A172 (cell line): Measurements from ENCODE around the gene DOCK7. TPM values are rescaled to one million over a fixed set of nuclear protein-coding genes. Genes with fewer than 3 reads are reported as not detected.
"Not testable (repeated sequence)": the region's sequence is repeated elsewhere in the genome, so short reads cannot be mapped to it uniquely, and the experiment has no call there.

Experiments
- DNase-seq: peaks from one replicate; pipeline ENCODE4 v3.0.0-alpha.2; 2015; ENCODE audit warnings: low spot score
- total RNA-seq: library from RNA; depleted of rRNA; stranded (reverse); fragments of >200 nt; shearing (Covaris generic); gene quantifications from 2 replicates; pipeline ENCODE4 v1.2.3, GENCODE V29; 2014

The DOCK7 gene
- total RNA-seq, 1 experiment from 2014 or later, result 70.2 TPM

DNA sequence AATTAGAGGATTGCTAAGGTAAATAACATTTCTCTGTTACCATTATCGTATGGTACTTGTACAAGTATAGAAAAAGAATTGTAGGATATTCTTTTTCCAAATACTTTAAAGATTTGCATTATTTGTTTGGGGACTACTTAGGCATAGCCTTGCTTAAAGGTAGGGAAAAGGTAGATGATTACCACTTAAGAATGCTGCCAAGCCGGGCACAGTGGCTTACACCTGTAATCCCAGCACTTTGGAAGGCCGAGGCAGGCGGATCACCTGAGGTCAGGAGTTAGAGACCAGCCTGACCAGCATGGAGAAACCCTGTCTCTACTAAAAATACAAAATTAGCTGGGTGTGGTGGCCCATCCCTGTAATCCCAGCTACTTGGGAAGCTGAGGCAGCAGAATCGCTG is 10.0 kb upstream of the DOCK7 start:
- DNase-seq, result not testable (repeated sequence)

DNA sequence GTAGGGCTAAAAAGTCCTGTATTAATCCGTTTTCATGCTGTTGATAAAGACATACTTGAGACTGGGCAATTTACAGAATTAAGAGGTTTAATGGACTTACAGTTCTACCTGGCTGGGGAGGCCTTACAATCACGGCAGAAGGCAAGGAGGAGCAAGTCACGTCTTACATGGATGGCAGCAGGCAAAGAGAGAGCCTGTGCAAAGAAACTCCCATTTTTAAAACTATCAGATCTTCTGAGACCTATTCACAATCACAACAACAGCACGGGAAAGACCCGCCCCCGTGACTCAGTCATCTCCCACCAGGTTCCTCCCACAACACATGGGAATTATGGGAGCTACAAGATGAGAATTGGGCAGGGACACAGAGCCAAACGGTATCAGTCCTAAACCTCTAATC is 6.3 kb upstream of the DOCK7 start:
- not testable (repeated sequence) for DNase-seq

DNA sequence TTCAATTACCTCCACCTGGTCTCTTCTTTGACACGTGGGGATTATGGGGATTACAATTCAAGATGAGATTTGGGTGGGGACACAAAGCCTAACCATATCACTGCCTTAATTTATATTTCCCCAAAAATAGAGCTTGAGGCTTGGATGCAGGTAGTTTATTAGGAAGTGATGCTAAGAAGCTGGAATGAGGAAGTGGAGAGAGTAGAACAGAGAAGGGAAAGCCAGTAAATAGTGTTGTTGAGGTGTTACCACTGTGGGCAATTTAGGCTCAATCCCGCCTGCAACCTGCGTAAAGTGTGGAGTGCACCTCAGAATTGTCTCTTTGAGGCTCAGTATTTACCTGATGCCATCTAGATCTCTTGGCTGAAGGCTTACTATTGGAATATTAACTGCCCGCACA is 4.9 kb upstream of the DOCK7 start:
- DNase-seq, result no peak

DNA sequence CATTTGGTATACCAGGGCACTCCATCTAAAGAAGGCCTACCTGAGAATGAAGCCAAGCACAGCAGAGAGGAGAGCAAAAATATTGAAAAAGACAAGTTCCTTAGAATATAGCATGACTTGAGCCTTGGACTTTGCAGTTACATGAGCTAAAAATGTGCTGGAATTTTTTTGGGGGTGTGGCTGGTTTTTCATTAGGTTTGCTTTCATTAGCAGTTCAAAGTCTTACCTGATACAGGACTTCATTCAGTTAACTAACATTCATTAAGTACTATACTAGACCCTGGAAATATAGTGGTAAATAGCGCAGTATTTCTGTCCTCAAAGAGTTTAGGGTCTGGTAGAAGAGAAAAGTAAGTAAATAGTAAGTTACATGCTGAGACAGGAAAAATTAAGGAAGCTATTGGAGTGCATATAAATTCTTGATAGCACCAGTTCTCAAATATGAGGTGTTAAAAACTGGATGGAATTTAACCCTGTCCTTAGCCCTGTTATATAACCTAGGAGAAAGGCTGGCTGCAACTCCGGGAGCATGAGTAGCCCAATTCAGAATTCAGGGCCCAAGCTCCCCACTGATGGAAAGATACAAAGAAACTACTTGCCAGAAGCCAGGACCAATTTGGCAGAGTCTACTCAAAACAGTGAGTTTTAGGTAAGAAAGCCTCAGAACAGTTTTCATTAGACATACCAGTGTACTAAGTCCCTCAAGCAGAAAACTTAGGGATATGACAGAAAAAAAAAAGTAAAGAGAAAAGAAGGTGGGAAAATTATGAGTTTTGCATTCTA is 3.1 kb upstream of the DOCK7 start:
- no peak for DNase-seq

DNA sequence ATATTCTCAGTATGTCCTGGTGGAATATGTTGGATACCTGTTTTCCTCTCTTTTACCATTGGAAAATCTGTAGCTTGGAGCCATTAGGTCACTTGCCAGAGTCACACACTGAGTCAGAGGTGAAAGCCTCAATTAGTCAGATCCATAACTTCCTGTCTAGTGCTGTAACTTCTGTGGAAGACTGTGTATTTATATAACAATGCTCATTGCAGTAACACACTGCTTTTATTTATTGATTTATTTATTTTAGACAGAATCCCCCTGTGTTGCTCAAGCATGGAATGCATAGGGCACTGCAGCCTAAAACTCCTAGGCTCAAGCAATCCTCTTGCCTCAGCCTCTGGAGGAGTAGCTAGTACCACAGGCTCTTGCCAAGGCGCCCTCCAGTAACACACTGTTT is 1.3 kb upstream of the DOCK7 start:
- peak; percentile 50 for DNase-seq

DNA sequence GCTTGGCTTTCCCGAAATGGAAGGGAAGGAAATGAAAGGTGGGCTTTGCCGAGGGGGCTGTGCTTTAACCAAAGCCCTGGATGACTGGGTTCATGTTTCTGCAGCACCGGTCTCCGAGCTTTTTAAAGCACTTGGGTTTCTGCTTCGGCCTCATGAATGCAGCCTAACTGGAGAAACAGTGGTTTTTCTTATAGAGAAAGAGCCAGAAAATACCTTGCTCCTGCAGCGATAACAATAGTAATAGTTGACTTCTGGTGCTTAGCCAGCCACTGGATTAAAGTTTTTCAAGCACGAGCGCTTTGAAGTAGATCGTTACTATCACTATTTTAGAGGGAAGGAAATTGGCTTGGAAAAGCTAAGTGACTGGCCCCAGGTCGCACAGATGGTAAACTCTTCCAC is 500 bp upstream of the DOCK7 start:
- peak; percentile 6 for DNase-seq

DNA sequence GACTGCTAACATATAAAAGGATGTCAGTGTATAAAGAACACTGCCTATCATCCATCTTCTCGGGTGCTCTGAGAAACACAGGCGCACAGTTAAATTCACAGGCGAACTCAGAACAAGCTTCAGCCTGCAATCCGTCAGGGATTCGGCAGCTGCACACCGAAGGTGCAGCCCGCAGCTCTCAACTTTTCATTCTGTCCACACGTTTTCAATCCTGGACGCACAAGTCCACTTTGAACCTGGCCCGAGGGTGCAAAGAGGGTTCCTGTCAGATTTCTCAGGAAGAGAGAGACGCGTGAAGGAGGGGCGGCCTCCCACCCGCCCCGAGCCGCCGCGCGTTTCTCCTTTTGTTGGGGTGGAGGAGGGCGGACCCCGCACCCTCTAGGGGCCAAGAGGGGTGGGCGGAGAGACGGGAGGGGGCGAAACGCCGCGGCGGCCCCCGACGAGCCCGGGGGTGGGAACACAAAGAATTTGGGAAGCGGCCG is 724 bp downstream of the DOCK7 start:
- peak; percentile 18 for DNase-seq

DNA sequence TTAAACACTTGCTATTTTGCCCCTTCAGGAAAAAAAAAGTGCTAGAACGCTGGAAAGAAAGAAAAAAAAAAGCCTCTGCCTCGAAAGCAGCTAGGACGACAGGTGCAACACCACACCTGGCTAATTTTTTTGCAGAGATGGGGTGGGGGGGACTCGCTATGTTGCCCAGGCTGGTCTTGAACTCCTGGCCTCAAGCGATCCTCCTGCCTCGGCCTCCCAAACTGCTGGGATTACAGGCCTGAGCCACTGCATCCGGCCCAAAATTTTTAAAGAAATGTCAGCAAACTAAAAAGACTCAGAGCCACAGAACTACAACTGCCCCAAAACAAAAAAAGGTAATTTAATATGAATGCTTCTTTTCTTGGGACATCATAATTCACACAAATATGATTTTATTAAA is 1.4 kb downstream of the DOCK7 start:
- no peak for DNase-seq

DNA sequence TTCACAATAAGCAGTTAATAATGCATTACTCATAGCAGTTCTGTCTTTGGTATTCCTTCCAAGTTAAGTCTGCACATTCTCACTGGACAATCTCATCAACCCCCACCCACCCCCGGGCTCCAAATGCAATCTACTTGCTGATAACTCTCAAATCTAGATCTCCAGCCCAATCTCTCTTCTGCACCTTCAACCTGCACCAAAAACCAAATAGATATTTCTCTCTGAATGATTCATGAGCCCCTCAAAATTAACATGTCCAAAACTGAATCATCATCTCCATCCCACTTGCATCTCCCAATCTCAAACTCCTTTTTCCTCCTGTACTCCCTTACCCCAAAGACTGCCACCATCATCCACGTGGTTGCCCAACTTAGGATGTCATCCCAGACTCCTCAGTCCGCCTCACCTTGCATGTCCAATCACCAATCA is 2.7 kb downstream of the DOCK7 start:
- no peak for DNase-seq

DNA sequence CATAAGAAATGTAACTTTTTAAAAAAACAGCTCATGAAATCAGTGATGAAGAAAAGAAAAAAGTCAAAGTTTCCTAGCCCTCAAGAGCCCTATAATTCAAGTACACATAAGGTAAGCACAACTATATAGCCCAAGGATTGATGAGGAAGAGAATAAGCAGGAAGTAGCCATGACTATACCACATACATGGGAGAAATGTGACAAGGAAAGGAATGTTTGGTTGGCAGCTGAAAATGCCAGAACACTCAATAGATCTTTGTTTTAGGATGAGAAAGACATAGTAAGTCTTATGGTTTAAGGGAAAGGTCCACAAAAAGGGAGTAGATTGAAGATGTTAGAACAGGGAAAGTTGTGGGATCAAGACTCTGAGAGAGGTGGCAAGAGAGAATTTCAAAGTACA is 5.7 kb downstream of the DOCK7 start:
- DNase-seq, result no peak

DNA sequence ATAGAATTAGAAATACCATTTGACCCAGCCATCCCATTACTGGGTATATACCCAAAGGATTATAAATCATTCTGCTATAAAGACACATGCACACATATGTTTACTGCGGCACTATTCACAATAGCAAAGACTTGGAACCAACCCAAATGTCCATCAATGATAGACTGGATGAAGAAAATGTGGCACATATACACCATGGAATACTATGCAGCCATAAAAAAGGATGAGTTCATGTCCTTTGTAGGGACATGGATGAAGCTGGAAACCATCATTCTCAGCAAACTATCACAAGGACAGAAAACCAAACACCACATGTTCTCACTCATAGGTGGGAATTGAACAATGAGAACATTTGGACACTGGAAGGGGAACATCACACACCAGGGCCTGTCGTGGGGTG is 7.2 kb downstream of the DOCK7 start:
- not testable (repeated sequence) for DNase-seq

DNA sequence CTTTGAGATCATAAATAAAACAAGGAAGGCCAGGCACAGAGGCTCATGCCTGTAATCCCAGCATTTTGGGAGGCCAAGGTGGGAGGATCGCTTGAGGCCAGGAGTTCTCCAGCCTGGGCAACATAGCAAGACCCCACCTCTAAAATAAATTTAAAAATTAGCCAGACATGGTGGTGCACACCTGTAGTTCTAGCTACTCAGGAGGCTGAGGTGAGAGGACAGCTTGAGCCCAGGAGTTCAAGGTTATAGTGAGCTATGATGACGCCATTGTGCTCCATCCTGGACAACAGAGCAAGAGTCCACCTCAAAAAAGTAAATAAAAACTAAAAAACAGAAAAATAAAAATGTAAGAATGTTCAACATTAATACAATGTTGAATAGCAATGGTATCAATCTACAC is 10.4 kb downstream of the DOCK7 start:
- DNase-seq, result not testable (repeated sequence)

DNA sequence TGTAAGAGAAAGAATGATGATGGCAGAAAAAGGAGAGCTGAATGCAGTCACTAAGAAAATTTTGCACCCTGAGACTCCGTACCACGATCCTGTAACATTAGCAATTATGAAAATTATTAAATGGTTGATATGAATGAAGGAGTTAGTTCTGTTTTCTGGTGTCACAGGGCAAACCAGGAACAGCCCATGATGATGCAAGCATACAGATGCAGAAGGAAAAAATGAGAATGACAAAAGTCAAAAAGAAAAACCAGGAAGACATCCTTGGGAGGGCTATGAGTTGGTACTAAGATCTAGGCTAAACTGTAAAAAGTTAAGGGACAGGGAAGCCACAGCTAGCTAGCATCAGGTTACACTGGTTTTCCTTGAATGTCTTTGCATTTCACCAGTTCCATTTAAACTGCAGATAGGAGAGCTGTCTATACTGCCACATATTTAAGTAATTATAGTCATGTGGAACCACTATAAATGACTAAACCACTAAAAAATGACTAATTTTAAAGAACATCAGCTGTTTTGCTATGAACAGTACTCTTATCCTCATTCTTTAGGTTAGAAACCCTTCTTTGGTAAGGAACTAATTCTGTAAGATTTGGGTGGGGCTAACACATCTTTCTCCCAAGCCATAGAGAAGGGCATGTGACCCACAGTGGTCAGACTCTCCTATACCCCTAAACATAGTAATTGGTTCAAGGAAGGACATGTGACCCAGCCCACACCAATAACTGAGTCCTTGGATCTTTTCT is 11.4 kb downstream of the DOCK7 start:
- peak; percentile 5 for DNase-seq

DNA sequence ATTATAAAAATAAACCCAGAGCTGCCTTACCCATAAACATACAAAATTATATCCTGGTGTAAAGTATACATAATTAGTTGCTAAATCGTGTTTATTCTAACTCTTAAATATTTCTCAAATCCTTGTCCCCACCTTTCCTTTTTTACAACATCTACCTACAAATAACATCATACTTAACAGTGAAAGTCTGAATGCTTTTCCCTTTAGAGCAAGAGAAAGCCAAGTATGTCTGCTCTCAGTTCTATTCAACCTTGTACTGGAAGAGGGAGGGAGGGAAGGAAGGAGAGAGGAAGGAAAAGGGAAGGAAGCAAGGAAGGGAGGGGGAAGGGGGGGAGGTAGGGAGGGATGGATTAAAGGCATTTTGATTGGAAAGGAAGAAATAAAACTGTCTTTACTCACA is 14.6 kb downstream of the DOCK7 start:
- no peak for DNase-seq

DNA sequence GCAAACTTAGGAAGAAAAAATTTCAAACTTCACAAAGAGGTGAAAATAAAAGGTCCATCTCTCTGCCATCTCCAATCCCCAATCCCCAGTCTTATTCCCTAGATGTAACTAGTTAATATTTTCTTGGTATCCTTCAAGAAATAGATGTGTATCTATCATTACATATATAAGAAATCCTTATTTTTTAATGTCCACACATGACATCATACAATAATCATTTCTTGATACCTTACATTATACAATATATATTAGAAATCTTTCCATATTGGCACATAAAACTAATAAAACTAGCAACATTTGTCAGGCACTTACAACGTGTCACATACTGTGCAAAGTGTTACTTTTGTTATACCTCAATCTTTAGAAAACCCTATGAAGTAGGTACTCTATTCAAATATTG is 16.2 kb downstream of the DOCK7 start:
- DNase-seq, result no peak

DNA sequence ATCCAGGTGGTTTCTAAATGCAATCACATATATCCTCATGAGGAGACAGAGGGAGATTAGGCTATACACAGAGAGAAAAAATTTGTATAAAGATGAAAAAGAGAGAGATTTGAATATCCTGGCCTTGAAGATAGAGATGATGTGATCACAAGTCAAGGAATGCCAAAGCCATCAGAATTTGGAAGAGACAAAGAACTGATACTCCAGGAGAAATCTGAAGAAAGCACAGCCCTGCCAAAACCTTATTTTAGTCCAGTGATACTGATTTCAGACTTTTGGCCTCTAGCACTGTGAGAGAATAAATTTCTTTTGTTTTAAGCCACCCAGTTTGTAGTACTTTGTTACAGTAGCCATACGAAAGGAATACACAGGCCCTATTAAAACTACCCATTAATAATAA is 33.4 kb downstream of the DOCK7 start:
- DNase-seq, result no peak

DNA sequence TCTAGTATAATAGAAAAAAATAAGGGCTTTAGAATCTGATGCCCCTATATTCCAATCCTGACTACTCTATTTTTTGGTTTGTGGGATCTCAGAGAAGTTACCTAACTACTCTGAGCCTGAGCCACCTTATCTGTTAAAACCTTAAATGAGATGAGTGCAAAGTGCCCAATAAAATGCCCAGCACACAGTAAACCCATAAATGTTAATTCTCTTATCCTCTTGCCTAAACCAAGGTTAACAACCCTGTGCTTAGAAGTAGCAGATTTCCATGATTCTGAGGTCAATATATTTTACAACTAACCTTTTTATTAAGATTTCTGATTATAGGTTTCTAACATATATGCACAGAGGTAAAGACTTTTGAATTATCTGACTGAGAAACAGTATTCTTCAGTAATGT is 35.8 kb downstream of the DOCK7 start:
- DNase-seq, result no peak

DNA sequence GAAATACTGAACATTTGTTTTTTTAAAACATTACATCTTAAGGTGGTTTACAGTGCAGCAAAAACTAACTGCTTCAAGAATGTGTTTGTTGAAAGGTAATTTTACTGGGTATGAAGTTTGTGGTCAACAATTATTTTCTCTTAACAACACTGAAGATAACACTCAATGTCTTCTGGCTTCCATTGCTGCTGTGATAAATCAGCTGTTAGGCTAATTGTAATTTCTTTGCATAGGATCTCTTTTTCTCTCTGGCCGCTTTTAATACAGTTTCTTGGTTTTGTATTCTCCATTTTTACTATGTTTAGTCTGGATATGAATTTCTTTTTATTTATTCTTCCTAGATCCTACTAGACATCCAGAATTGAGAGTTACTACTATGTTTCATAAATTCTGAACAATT is 44.9 kb downstream of the DOCK7 start:
- DNase-seq, result no peak

DNA sequence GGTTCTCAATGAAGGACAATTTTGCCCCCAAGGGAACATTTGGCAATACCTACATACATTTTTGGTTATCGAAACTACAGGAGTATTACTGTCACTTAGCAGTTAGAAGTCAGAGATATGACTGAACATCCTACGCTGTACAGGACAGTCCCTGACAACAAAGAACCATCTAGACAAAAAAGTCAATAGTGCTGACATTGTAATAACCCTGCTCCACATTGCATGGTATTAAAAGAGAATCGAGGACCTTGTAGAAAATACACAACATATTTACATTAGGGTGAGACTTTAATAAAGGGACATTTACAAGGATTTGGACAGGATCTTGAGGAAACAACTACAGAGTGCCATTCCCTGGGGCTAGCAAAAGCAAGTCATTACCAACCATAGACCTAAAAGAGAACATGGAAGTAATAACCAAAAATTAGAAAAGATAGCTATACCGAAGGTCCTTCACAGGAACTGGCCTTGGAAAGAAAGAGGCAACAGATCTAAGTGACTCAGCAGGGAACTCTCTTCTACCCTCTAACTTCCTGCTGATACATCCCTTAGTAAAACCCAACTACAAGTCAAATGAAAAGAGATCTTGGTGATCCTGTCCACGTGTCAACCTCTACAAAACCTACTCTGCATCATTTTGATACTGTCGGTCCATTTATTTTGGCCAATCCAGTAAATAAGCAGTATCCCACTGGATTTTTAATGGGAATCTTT is 50.6 kb downstream of the DOCK7 start:
- peak; percentile 8 for DNase-seq

DNA sequence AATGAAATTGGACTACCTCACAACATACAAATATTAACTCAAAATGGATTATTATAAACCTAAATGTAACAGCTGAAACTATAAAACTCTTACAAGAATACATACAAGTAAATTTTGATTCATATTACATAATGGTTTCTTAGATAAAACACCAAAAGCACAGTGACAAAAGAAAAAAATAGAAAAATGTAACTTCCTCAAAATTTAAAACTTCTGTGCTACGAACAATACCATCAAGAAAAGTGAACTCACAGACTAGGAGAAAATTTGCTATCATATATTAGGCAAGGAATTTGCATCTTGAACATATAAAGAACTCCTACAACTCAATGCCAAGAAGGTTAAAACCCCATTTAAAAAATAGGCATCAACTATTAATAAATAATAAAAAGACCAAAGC is 59.7 kb downstream of the DOCK7 start:
- DNase-seq, result no peak

DNA sequence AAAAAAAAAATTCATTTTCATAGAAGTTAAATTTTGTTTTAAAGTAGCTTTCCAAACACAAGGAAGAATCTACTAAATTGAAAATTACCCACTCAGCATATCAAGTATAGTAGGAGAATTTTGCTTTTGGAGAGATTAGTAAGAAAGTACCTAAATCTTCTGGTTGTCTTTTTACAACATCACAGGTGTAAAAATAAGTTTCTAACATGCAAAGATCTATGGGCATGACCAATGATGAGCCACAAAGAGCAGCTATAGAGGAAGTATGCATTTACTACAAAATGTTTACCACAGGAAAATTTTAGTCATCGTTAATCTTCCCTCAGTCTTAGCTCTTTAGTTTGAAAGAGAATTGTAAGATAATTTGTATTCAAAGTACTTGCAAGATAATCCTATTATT is 62.8 kb downstream of the DOCK7 start:
- no peak for DNase-seq

DNA sequence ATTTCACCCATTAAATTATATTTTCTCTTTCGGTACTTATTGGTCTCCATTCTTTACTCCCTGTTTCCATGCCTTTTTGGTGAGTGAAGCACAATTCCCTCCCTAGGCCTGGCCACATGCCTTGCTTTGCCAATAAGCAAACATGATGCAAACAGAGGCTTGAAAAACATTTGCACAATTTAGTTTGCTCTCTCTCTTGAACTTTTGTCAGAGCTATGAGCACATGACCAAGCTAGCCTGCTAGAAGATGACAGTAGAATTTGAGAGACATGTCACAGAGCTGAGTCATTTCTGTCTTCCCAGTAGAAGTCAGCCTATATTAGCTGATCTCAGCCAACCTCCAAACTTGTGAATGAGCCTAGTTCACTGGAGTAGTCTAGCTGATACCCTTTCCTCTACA is 66.3 kb downstream of the DOCK7 start:
- peak; percentile 77 for DNase-seq

DNA sequence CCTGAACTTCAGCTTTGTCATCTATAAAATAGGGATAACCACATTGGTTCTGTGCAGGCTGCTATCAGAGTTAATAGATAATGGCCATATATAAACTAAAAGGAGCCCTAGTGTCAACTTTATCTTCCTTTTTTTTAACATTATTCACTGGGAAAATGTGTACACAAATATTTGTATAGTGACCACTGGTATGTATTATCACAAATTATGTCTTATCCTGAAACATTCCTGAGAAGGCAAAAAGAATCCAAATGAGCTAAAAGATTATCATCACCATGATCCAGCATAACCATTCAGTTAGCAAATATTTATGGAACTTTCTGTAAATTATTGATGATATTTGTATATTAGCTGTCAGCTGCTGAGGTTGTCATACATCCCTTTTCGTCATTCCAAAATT is 74.3 kb downstream of the DOCK7 start:
- DNase-seq, result no peak
